ENCODE measurements around the gene ZNF326. TPM values are rescaled to one million over a fixed set of nuclear protein-coding genes. Genes with fewer than 3 reads are reported as not detected.
A peak's percentile ranks its signal among the peaks of the same experiment; 100 is the strongest.

Gene ZNF326
- total and polyA plus RNA-seq, 2 of the 8 experiments (the other 6 are each of a cell fraction or from before 2014, with no cell fraction given): 12.2 to 30.6 TPM

DNA sequence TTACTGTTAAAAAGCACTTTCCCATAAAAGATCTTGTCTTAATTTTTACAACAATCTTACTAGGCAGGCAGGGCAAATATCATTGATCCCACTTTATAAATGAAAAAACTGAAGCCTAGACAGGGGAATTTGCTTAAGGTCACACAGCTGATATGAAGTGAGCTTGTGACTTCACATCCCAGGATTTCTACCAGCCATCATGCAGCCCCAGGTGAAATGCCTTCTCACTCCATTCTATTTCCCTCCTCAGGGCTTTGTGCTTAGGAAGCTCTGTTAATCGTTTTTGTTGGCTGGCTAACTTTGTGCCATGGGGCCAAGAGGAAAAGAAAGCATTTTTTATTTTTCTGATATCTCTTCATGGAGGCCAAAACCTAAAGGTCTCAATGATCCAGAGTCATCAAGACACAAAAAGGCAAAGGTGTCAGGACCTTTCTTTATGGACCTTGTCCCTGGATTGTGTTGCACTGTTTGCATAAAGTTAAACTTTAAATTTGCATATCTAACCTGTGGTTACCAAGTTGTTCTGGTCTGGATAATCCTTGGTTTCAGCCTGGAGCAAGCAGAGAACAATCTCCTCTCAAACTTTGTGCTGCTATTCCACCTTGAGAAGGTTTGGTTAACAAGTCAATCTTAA is 44.8 kb upstream of the ZNF326 start:
- H3K56ac ChIP-seq (replicated peaks; ENCODE audit: insufficient read length, low read depth, low read length): no peak overlapping the region
- no peak overlapping the region for H3K9ac ChIP-seq (replicated peaks in 1 of 4; ENCODE audit: extremely low read depth in 1 of 4, low read depth in 3 of 4, low read length in 3 of 4)
- no peak overlapping the region for H3K14ac ChIP-seq (ENCODE audit: insufficient read length)
- H3K27ac ChIP-seq (ENCODE audit: low read depth, low read length): no peak overlapping the region
- no peak overlapping the region; the same call in 1 of the 2 replicates for H3K18ac ChIP-seq (ENCODE audit: extremely low read depth, low read length)
- no peaks in the 10 kb centered on the region for H3K79me1 ChIP-seq (ENCODE audit: low read depth, low read length)
- H3K4me2 ChIP-seq (ENCODE audit: insufficient read depth in 1 of 2, low read depth in 2 of 2, low read length in 2 of 2): no peak overlapping the region
- H3K23me2 ChIP-seq (ENCODE audit: low read depth, low read length): peaks cover 2% of the 10 kb centered on the region; the same call in 1 of the 2 replicates
- no peak overlapping the region for H4K5ac ChIP-seq (ENCODE audit: insufficient read length, low read depth, low read length)
- POLR2A ChIA-PET (ENCODE audit: partially characterized antibody): interaction anchor here (1.5 to 1.8 kb wide), 2 partner anchors 11 to 107 kb away, joined by 4 read pairs; no protein-coding TSS in a partner anchor
- no peak overlapping the region for H3K23ac ChIP-seq (ENCODE audit: insufficient read length)
- no peak overlapping the region for H2BK15ac ChIP-seq (ENCODE audit: low read length)
- H3K27me3 ChIP-seq (replicated peaks in 1 of 4; ENCODE audit: control insufficient read depth in 3 of 4, extremely low read depth in 1 of 4, insufficient read depth in 3 of 4, low read length in 3 of 4): no peaks in the 10 kb centered on the region; a peak in 1 of 7 replicates
- no peak overlapping the region for H2AK5ac ChIP-seq (ENCODE audit: low read depth, low read length)
- no peaks in the 10 kb centered on the region for H4K20me1 ChIP-seq (replicated peaks in 1 of 2; ENCODE audit: control insufficient read depth in 1 of 2, insufficient read depth in 2 of 2, low read length in 2 of 2)
- no peak overlapping the region for H4K91ac ChIP-seq (replicated peaks; ENCODE audit: insufficient read length, low read length)
- H2AFZ ChIP-seq (ENCODE audit: low read length): peak overlapping the region; percentile 86; the same call in 1 of the 2 replicates
- no peak overlapping the region for H2BK120ac ChIP-seq (replicated peaks; ENCODE audit: low read depth, low read length)
- H4K8ac ChIP-seq (ENCODE audit: extremely low read depth, insufficient read depth, low read length): no peak overlapping the region
- H3K4ac ChIP-seq (replicated peaks; ENCODE audit: insufficient read length, low read depth, low read length): no peak overlapping the region
- H3K4me3 ChIP-seq (ENCODE audit: extremely low read depth in 1 of 4, insufficient read depth in 2 of 4, low read depth in 3 of 4, low read length in 4 of 4): no peak overlapping the region
- FAIRE-seq (no peak), DNase-seq (ENCODE audit: low read depth in 1 of 2, low spot score in 2 of 2) (no peak)
- H3K36me3 ChIP-seq (ENCODE audit: control insufficient read depth in 2 of 4, insufficient read depth in 4 of 4, low read length in 3 of 4): no peaks in the 10 kb centered on the region
- no peaks in the 10 kb centered on the region for H3K9me3 ChIP-seq (ENCODE audit: insufficient read depth in 2 of 2, low read depth in 1 of 2, low read length in 1 of 2)
- no peak overlapping the region for H2BK20ac ChIP-seq (ENCODE audit: low read length)
- CTCF ChIA-PET (ENCODE audit: partially characterized antibody): interaction anchor here (0.6 to 3.3 kb wide), 5 partner anchors 83 to 481 kb away, joined by 3 to 14 read pairs (median 4); no protein-coding TSS in a partner anchor
- peaks cover 0 to 10% (median 4%) of the 10 kb centered on the region in 4 experiments; a peak in 5 of 7 replicates for H3K4me1 ChIP-seq (replicated peaks in 1 of 4; ENCODE audit: control insufficient read depth in 3 of 4, insufficient read depth in 4 of 4, low read length in 3 of 4)
- no peaks in the 10 kb centered on the region for H3K79me2 ChIP-seq (ENCODE audit: control insufficient read depth in 1 of 2, insufficient read depth in 2 of 2, low read length in 2 of 2)
- no peak overlapping the region for H2BK12ac ChIP-seq (ENCODE audit: low read depth, low read length)
- 53% methylated on average over 1 of the region's 1 CpG; no CpG with 5 or more reads in 1 of the 2 experiments for WGBS, 2 experiments (ENCODE audit: extremely low coverage in 1 of 2, insufficient coverage in 1 of 2, insufficient read length in 1 of 2, insufficient replicate concordance in 2 of 2, low coverage in 1 of 2, low lambda C conversion rate in 2 of 2, missing lambda C conversion rate in 1 of 2)
- H2BK5ac ChIP-seq (ENCODE audit: low read depth, low read length): no peak overlapping the region
- TF ChIP-seq FOSL1 (IDR thresholded peaks at IDR 0.05; ENCODE audit: insufficient read depth, low read depth, low read length) (no peak), PHF8 (conservative IDR thresholded peaks at IDR 0.05; ENCODE audit: low read depth, low read length) (no peak), SP4 (IDR thresholded peaks at IDR 0.05; ENCODE audit: low read length) (no peak), MAFK (IDR thresholded peaks at IDR 0.05; ENCODE audit: low read depth, low read length) (no peak), BCL11A (IDR thresholded peaks at IDR 0.05; ENCODE audit: low read depth in 2 of 2, low read length in 2 of 2) (no peak), POLR2A (IDR thresholded peaks at IDR 0.05; ENCODE audit: control extremely low read depth in 1 of 2, low read depth in 2 of 2, low read length in 2 of 2) (no peak), POLR2AphosphoS5 (IDR thresholded peaks at IDR 0.05; ENCODE audit: low read depth, low read length) (no peak), JUN (IDR thresholded peaks at IDR 0.05; ENCODE audit: low read depth, low read length) (no peak), SUZ12 (IDR thresholded peaks at IDR 0.05; ENCODE audit: low read length) (no peak), ATF2 (IDR thresholded peaks at IDR 0.05; ENCODE audit: low read length) (no peak), EP300 (IDR thresholded peaks at IDR 0.05; ENCODE audit: borderline replicate concordance in 1 of 2, low read depth in 2 of 2, low read length in 2 of 2) (no peak), CBX5 (IDR thresholded peaks at IDR 0.05; ENCODE audit: low read depth, low read length) (no peak)

Measured in H1 (cell line).